GM10266 (cell line): ENCODE measurements around the gene C16orf89.

Source experiments
- DNase-seq: peaks from one replicate; pipeline ENCODE4 v3.0.0; 2012; ENCODE audit errors: extremely low spot score
- CTCF ChIP-seq: IDR thresholded peaks from 2 replicates; pipeline ENCODE4 v1.5.1; 2012; ENCODE audit warnings: mild to moderate bottlenecking, low read depth; ENCODE audit not compliant: control insufficient read depth, insufficient read depth; ENCODE audit errors: missing control alignments

Gene C16orf89

GRCh38 chr16:5069048-5069447 is 3.3 kb upstream of the C16orf89 start:
- no peak for TF ChIP-seq CTCF
- no peak for DNase-seq

DNA sequence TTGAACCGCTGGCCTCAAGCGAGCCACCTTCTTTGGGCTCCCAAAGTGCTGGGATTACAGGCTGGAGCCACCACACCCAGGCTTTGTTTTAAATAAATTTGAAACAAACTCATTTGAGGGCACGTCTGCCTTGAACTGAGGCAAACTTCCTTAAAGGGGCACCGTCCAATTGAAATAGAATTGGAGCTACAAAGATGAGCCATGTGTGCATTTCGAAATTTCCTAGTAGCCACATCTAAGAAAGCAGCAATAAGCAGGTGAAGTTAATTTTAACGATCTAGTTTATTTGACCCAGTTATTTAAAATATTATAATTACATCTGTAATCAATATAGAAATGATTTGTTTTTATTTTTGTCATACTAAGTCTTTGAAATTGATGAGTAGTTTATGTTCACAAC is 755 bp upstream of the C16orf89 start:
- no peak for TF ChIP-seq CTCF
- no peak for DNase-seq

DNA sequence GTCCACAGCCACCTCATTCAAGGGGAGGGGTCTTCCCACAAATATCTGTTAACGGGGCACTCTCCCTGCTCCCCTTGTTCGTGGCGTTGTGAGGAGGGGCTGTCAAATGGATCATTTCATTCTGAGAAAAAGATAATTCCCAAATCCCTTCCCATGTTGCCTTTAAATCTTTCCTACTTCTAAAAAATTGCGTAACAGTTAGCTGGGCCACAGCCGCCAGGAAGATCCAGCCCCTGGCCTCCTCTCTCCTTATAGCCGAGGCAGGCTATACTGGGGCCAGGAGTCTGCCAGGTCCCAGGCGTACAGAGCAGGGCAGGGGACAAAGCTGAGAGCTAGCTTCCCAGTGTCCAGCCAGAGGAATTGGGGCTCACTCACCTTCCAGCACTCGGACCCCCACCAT is 430 bp downstream of the C16orf89 start:
- no peak for TF ChIP-seq CTCF

GRCh38 chr16:5064915-5065314 is 841 bp downstream of the C16orf89 start:
- TF ChIP-seq CTCF: no peak
- DNase-seq: no peak

More for the DNA sequence above, 430 bp downstream of the C16orf89 start:
- DNase-seq: peak; percentile 3

GRCh38 chr16:5062790-5063765 is 2.7 kb downstream of the C16orf89 start:
- peak; percentile 13 for DNase-seq
- TF ChIP-seq CTCF: peak; percentile 18

GRCh38 chr16:5062051-5062450 is 3.7 kb downstream of the C16orf89 start:
- no peak for TF ChIP-seq CTCF

GRCh38 chr16:5060073-5060641 is 5.6 kb downstream of the C16orf89 start:
- peak; percentile 5 for DNase-seq
- no peak for TF ChIP-seq CTCF

More at GRCh38 chr16:5062051-5062450, 3.7 kb downstream of the C16orf89 start:
- peak; percentile 60 for DNase-seq
